CD4-positive, alpha-beta T cell treated with Interleukin-4 for 1 hour (primary cell): ENCODE results near the gene RTL9.
"Not testable (repeated sequence)": the region's sequence is repeated elsewhere in the genome, so short reads cannot be mapped to it uniquely, and the experiment has no call there.

Experiments used
- DNase-seq, 2 donors: peaks; one replicate each; pipeline ENCODE4 v3.0.0-alpha.2; 2020 to 2022

RTL9 gene

GRCh38 chrX:110346681-110347080 lies 12.0 kb upstream of the RTL9 start:
- no peak for DNase-seq

- DNase-seq: no peak
Observed at GRCh38 chrX:110359273-110359672, 625 bp downstream of the RTL9 start.

DNA sequence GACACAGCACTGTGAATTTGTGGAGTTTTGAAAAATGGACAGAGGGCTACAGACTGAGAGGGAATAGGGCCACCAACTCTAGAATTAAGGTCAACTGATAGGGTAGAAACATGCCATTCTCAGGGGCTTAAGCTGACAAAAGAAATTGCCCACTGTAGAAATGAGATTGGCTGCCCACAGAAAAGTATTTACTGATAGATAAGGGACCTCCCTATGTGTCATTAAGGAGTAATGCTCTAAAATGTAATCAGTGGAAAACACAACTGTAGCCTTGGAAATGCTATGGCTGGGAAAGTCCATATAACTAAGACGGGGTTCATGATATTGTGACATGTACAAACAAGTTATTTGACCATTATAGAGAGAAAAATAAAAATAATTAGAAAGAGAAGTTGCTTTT lies 4.6 kb downstream of the RTL9 start:
- no peak for DNase-seq

DNA sequence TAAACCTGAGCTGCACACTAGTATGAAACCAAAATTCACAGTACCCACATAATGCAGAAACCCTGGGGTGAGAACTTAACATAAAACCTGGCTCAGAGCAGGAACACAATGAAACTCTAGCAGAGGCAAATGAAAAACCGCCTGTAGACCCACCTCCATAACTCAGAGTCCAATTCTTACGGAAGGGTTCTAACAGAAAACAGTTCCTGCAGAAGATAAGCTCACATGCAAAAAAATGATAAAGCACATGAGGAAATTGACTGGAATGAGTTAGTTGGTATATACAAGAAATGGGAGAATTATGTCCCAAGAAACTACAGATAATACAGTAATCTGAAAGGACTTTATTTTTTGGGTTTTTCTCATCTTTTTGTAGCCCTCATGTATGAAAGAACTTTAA lies 14.7 kb downstream of the RTL9 start:
- no peak for DNase-seq

DNA sequence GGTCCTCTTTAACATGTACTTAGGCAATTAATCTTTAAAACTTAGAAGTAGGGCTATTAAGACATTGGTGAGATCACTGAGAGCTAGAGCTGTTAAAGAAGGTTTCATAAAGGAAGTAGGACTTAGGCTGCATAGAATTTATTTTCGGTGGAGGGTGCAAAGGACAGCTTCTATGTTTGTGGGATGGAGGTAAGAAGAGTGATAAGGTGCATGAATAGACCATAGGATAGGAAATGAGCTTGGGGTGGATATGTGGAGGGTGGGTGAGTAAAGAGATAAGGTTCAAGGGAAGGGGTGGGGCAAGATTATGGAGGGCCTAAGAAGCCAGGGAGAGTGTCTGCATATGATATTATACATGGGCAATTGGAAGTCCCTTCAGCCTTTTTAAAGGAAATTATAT lies 15.9 kb downstream of the RTL9 start:
- DNase-seq: no peak

GRCh38 chrX:110381216-110381615 lies 22.6 kb downstream of the RTL9 start:
- DNase-seq: no peak

DNA sequence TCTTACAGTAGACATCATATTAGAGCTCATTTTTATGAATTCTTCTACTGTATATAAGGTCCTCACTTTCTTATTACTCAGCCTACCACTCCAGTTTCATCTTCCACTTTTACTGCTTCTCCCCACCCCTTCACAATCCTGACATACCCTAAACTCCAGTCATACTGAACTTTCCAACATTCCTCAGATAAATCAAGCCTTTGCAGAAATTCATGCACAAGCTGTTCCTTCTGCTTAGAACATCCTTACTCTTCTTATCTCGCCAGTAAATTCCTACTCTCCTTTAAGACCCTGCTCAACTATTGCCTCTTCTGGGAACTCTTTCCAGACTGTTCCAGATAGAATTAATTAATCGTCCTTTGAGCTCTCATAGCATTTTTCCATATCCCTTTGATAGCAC lies 24.8 kb downstream of the RTL9 start:
- no peak for DNase-seq

DNA sequence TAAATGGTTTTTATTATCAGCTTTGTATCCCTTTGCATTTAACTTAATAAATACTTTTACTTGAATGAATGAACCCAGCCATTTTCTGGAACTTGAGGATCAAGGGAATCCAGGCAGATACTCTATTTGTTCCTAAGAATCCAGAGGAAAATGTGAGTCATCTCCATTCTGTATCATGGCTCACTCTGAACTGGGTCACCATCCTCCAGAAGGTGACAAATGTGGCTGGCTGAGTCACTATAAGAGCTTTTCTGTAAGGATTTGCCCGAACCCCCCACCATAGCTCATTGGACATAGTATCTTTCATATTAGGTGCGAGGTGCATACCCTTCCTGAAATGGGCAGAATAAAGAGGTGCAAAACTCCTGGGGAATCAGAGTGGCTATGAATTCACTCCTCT lies 25.8 kb downstream of the RTL9 start:
- DNase-seq: no peak

DNA sequence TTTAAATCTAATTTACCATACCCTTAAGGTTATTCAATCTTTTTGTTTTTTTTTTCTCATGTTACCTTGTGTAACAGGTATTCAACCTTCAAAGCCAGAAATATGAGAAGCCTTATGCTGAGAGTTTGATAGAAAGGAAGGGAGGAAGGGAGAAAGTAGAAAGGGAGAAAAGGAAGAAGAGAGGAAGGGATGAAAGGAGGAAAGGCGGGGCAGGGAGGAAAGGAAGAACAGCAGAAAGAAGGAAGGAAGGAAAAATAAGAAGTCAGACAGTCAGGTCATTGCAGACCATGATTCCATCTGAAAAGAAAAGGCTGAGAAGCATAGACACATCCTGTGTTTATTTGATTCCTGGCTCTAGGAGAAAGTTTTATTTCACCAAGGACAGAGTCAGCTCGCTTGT lies 30.9 kb downstream of the RTL9 start:
- DNase-seq: no peak

DNA sequence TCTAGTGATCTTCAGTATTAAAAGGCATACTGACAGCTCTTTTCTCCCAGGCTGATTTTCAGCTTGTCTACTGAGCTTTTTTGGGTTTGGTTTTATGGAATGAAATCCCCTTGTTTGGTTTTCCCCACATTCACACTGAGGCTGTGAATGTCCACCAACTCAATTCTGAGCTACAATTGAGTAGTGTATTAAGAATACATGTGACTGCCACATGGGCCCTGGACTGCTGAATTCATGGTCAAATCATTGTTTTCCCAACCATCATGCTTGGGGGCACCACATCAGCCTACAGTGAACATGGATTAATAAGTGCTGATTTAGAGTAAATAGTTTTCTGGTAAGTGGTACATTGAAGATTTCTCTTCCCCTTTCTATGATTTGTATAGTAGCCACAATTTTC lies 32.4 kb downstream of the RTL9 start:
- no peak for DNase-seq

GRCh38 chrX:110394651-110395050 lies 36.0 kb downstream of the RTL9 start:
- no peak for DNase-seq

GRCh38 chrX:110395877-110396276 lies 37.2 kb downstream of the RTL9 start:
- no peak for DNase-seq

DNA sequence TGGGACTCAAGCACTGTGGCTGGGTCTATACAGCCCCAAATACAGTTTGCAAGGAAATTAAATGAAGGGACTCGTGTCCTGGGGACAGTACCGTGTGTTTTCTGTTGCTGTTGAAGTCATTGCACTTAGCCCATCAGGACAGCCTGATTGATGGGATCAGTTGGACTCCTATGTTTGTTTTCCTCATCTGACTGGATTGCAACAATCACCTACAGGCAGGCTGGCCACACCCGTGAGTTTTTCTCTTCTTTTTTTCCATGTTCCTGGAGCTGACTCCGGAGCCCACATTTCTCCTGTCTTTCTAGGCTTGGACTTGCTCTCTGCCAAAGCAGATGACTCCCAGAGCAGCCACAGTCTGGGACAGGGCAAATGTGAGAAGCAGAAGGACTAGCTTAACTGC lies 38.1 kb downstream of the RTL9 start:
- no peak for DNase-seq

DNA sequence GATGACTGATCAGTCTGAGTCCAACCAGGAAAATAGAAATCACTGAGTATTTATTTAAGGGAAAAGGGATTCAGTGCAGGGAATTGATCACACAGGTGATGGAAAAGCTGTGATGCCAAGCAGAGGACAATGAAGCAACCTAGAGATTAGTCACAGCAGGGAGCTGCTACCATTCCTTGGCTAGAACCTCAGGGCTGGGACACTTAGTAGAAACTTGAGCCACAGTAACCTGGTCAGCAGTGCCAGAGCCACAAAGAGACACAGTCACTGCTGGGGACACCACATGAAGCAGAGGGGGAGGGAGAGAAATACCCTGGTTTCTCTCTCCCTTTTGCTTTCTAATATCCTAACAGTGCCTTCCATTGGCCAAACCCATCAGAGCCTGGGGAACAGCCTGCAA lies 38.7 kb downstream of the RTL9 start:
- DNase-seq: no peak

DNA sequence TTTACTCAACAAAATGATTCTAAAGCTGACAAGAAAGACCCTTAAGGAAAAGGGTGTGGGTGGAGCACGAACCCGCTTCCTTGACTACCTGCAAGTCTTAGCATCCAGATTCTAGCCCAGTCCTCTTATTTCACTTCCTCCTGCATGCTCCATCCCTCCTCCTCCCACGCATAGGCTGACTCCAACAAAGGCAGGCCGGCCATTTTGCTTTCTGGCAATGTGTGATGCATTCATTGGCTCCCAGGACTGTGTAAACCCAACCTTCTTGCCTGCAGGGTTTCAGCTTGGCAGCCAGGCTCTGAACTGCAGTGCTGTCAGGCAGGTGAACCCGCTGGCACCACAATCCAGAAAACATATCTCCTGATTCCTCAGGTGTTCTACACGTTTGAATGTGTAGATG lies 39.3 kb downstream of the RTL9 start:
- DNase-seq: no peak

GRCh38 chrX:110399497-110399896 lies 40.8 kb downstream of the RTL9 start:
- no peak for DNase-seq

DNA sequence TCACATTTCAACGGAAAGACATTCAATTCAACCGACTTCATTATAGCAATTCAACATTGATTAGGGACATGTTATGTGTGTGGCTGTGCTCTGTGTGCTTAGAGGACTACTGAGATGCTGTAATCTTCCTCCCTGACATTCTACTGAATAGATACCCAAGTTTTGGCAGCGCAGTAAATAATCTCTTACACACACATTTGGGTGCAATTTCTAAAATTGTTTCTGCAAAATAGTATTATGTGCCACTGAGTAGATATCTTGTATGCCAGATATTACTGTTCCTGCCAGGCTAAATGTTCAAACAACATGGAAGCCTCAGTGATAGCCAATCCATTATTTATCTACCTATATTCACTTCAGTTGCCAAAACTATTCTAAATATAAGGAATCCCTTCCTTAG lies 41.3 kb downstream of the RTL9 start:
- no peak for DNase-seq

- peak in 1 of 2 donors; percentile 8 for DNase-seq
Observed at GRCh38 chrX:110401135-110401534, 42.5 kb downstream of the RTL9 start.

- no peak for DNase-seq
Observed at GRCh38 chrX:110402091-110402849, 43.6 kb downstream of the RTL9 start.

- no peak for DNase-seq
Observed at GRCh38 chrX:110402850-110403221, 44.2 kb downstream of the RTL9 start.

GRCh38 chrX:110403441-110404238 lies 45.0 kb downstream of the RTL9 start:
- no peak for DNase-seq

- DNase-seq: no peak
Observed at GRCh38 chrX:110404376-110404775, 45.7 kb downstream of the RTL9 start.

DNA sequence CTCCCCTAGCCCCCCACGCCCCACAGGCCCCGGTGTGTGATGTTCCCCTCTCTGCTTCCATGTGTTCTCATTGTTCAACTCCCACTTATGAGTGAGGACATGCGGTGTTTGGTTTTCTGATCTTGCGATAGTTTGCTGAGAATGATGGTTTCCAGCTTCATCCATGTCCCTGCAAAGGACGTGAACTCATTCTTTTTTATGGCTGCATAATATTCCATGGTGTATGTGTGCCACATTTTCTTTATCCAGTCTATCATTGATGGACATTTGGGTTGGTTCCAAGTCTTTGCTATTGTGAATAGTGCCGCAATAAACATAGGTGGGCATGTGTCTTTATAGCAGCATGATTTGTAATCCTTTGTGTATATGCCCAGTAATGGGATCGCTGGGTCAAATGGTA lies 47.6 kb downstream of the RTL9 start:
- DNase-seq: not testable (repeated sequence)

GRCh38 chrX:110406822-110407221 lies 48.2 kb downstream of the RTL9 start:
- no peak for DNase-seq
